Stimulated activated CD4-positive, alpha-beta T cell treated with anti-CD3 and anti-CD28 coated beads, Interleukin-15, amount 100 ng/mL, for 1 hour (primary cell): ENCODE data around the gene SLC25A47.
"Not testable (repeated sequence)": the region's sequence is repeated elsewhere in the genome, so short reads cannot be mapped to it uniquely, and the experiment has no call there.

Experiments used
- DNase-seq, 2 donors: peaks; one replicate each; pipeline ENCODE4 v3.0.0-alpha.2; 2020; ENCODE audit warnings: low read depth in 1 of 2, low spot score in 1 of 2

The SLC25A47 gene

GRCh38 chr14:100323121-100323941 is at the start of gene SLC25A47:
TSS of gene SLC25A47 (plus strand) at chr14:100323339. CDS start at chr14:100323415, 76 bp downstream.
- no peak for DNase-seq

GRCh38 chr14:100274250-100274649 is 48.9 kb upstream of the SLC25A47 start:
- DNase-seq: no peak

DNA sequence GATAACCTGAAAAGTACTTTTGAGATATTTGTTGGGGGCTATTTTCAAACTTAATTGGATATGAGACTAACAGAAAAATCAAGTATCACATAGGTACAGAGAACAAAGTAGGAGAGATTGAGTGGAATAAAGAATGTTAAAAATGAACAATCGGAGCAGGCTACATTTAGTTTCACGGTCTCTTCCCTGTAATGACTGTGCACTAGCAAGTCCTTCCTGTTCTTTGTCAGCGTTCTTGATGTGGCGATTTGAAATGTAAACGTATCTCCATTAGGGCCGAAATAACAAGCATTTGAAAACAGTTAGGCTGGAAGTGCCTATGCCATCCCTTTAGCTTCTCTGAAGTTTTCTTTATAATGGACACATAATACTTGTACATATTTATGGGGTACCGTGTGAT is 47.9 kb upstream of the SLC25A47 start:
- DNase-seq: no peak

- DNase-seq: no peak
Observed at GRCh38 chr14:100278702-100279101, 44.4 kb upstream of the SLC25A47 start.

- DNase-seq: no peak
Observed at GRCh38 chr14:100279133-100279532, 44.0 kb upstream of the SLC25A47 start.

DNA sequence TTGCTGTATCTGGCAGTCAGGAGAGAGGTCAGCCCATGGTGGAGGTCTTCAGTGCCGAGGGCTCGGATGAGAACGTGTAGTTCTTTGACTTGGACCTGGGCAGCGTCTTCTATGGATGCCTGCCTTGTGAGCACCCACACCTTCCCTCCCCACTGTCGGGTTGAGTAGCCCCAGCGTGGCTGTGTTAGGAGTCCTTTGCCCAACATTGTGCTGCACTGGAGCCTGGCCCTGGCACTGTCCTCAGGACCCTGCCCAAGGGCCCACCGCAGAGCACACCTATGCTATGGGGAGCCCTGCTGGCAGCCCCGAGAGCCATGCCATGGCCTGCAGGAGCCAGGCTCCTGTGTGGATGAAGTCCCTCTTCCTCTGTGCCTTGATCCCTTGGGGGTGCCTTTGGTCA is 43.6 kb upstream of the SLC25A47 start:
- DNase-seq: no peak

DNA sequence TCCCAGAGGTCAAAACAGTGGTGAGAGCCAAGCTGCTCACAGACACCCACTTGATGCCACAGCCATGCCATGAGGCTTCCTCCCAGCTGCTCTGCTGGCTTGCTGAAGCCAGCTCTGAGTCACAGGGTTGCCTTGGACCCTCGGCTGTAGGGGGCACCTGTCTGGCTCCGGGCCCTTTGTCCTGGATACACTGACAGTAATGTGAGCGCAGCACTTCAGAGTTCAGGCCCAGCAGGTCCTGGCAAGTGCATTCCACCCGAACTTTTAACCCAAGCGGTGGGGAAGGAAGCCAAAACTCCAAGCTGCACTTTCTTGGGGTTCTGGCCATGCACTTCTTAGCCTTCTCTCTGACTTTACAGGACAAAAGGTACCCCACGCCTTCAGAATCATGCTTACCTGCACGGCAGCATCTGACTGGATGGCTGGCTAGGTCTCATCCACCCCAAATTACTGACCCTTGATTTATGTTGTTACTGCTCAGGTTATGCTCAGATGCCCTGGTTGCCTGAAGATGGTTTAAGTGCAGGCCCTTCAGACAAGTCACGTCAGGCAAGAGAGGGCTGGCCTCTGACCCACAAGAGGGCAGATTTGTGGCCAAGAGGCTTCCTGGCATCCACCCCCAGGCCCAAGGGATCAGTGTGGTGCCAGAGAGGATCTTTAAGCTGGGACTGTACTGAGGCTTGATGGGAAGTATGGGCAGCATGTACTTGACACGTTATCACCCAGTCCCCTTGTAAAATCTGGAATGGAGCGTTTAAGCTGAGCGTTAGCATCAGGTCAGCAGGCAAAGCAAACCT is 41.7 kb upstream of the SLC25A47 start:
- DNase-seq: no peak

DNA sequence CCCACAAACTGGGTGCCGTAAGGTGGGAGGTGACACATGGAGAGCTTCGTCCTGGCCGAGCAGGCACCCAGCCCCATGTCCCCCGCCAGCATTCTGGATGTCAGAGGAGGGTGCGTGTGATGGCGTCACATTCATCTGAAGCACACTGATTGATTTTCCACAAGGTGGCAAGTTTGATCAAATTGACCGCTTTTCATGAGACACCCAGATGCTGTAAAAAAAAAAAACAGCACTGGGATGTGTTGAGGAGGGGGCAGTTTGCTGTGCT is 41.1 kb upstream of the SLC25A47 start:
- DNase-seq: no peak

- no peak for DNase-seq
Observed at GRCh38 chr14:100282766-100283419, 40.2 kb upstream of the SLC25A47 start.

DNA sequence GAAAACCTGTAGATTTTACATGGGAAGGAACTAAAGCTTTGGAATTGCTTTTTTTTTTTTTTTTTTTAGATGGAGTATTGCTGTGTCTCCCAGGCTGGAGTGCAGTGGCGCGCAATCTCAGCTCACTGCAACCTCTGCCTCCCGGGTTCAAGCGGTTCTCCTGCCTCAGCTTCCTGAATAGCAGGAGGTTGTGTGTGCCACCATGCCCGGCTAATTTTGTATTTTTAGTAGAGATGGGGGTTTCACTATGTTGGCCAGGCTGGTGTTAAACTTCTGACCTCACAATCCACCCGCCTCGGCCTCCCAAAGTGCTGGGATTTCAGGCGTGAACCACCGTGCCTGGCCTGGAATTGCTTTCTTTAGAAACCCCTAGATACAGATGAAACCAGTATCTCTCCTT is 39.7 kb upstream of the SLC25A47 start:
- DNase-seq: not testable (repeated sequence)

DNA sequence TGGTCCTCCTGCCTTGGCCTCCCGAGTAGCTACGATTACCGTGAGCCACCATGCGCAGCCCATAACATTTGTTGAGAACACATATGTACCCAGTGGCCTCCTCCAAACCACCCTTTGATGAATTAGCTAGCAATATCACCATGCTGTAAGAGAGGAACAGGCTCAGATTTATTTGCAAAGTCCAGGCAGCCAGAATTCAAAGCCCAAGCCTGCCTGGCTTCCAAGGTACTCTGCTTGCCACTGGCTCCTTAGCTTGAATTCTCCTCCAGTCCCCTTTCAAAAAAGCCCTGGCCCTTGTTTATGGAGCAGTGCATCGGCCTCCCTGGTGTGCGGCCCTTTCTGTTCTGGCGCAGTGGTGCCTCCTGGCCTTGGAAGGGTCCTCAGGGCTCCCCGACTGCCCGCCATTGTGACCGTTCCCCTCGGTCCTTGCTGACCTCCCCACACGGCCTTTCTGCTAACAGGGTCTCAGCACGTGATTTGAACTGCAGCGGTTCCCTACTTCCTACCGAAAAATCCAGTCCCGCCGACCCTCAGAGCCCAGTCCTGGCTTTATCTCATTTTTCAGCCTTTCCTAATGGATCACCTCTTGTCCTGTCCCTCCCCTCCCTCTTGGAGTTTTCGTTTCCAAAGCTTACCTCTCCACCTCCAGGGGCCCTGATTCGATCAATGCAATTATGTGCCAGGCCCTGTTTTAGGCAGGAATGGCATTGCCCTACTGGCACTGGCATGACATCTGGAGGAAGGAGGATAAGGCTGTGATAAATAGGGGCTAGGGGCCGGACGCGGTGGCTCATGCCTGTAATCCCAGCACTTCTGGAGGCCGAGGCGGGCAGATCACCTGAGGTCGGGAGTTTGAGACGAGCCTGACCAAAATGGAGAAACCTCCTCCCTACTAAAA is 38.9 kb upstream of the SLC25A47 start:
- DNase-seq: no peak

DNA sequence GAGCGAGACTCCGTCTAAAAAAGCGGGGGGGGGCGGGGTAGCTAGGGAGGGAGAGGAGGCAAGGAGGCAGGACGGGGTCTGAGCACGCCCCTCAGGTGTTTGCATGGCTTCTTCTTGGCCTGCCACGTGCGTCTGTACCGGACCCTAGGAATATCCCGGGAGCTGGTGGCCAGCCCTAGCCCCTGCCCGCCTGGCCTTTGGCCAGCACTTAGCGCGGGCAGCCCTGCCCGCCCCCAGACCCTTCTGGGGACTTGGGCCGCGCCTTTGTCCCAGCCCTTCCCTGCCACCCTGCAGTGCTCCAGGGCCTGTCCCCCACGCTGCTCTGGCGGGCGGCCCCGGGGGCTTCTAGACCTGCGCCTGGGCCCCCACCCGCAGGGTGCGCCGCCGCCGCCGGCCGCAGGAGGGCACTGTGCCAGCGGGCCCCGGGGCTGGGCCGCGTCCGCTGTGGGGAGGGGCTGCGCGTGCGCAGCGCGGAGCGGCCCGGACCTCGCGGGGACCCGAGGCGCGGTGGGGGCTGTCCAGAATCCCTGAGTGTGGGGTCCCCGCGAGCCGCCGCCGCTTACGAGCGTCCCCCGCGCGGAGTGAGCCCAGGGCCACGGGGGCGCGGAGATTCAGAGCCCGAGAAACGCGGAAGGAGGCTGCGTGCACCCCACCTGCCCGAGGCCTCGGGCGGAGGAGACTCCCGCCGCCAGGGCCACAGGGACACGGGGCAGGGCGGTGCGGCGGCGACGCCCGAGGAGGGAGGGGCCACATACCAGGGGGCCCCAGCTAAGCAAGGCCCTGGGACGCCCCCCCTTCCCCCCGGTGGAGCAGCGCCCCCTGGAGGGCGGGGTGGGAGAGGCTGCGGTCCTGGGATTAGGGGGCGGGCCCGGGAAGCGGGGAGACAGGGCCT is 37.9 kb upstream of the SLC25A47 start:
- peak; percentile 72 to 79 for DNase-seq

- no peak for DNase-seq
Observed at GRCh38 chr14:100285913-100286400, 37.2 kb upstream of the SLC25A47 start.

DNA sequence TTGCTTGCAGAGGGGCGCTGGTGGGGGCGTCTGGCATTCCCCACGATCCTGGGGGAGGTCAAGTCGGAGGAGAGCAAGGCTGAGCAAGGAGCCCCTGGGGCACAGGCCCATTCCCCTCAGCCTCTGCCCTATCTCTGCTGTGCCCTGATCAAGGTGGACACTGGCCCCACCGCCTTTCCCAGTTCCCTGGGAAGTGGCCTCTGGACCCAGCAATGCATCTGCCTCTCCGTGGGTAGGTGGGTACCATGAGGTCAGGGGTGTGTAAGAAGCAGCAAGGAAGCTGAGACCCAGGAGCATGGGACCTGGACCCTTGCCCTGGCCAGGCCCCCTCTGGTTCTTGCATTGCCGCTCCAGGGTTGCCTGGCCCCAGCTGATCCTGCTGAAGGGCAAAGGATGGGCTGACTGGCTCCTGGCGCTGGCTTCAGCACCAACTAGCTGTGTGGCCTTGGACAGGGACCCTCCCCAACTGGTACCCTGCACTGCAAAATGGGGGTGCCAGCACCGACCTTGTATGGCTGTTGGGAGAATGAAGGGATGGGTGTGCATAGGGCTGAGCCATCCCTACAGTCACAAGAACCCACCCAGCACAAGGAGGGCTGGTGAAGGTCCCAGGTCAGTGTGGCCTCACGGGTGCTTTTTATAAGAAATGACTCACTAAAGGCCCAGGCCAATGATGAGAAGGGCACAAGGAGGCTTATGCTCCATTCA is 36.5 kb upstream of the SLC25A47 start:
- no peak for DNase-seq

DNA sequence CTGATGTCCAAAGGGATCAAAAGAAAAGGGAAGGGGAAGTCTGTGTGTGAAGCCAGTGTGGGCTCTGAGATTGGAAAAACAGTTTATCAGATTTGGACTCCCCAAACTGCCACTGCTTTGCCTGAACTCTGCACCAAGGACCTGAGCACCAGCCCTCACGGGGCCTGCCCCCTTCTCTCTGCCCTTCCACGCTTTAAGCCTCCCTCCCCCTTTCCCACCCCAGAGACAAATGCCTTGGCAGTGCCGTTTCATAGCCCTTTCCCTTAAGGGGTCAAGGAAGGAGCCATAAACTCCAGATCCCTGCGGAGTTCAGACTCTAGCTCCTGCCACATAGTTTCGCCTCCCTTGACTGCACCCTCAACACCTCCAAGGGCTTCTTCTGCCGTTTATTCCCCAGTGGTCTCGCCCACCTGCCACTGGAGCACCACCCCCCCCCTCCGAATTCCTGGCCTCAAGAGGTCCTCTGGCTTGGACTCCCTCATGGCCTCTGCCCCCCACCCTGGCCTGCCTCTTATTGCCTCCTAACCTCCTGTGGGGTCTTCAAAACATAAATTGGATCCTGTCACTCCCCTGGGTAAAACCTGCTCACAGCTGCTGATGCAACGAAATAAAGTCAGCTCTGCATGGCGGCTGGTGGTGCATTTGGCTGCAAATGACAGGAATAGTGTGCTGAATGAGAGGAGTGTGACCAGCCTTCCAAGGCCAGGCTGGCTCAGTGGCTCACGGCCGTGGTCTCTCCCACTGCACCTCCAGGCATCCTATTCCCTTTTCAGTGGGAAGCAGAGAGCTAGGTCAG is 35.7 kb upstream of the SLC25A47 start:
- DNase-seq: no peak

DNA sequence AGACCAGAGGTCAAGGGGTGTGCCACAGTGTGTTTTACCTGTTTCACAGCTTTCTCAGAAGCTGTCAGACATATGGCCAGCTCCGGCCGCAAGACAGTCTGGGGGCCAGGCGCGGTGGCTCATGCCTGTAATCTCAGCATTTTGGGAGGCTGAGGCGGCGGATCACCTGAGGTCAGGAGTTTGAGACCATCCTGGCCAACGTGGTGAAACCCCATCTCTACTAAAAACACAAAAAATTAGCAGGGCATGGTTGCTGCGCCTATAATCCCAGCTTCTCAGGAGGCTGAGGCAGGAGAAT is 35.2 kb upstream of the SLC25A47 start:
- DNase-seq: not testable (repeated sequence)

DNA sequence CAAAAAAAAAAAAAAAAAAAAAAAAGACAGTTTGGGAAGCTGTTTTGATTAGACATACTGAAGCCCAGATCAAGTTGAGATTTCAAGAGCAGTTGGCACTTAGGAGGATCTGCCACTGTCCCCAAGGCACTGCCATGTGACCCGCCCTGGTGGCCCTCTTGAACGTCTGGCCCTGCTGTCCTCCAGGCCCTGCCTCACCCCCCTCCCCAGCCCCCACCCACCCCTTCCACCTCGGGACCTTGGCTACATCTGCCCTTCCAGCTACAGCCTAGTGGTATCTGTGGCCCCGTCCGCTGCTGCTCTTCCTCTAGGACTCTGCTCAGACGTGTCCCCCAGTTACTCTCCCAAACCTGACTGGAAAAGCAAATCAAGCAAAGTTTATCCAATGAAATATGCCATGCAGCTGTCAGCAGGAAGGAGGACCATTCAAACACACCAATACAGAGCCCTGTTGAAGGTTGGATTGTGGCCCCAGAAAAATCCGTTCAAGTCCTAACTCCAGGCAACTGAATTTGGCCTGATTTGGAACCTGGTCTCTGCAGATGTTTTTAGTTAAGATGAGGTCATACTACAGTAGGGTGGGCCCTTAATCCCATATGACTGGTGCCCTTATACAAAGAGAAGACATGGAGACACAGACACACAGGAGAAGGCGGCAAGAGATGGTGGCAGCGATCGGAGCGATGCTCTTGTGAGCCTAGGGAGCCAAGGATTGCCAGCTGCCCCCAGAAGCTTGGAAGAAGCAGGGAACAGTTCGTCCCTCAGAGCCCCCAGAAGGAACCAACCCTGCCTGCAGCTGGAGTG is 34.6 kb upstream of the SLC25A47 start:
- DNase-seq: no peak
